NCI-H748 (cell line): ENCODE measurements around the gene CLEC4G.
"Not testable (repeated sequence)": the region's sequence is repeated elsewhere in the genome, so short reads cannot be mapped to it uniquely, and the experiment has no call there.

Experiments used
- DNase-seq: peaks from one replicate; lab custom pipeline; 2025; ENCODE audit not compliant: unreplicated experiment; lab: John Stamatoyannopoulos, UW

Gene CLEC4G

DNA sequence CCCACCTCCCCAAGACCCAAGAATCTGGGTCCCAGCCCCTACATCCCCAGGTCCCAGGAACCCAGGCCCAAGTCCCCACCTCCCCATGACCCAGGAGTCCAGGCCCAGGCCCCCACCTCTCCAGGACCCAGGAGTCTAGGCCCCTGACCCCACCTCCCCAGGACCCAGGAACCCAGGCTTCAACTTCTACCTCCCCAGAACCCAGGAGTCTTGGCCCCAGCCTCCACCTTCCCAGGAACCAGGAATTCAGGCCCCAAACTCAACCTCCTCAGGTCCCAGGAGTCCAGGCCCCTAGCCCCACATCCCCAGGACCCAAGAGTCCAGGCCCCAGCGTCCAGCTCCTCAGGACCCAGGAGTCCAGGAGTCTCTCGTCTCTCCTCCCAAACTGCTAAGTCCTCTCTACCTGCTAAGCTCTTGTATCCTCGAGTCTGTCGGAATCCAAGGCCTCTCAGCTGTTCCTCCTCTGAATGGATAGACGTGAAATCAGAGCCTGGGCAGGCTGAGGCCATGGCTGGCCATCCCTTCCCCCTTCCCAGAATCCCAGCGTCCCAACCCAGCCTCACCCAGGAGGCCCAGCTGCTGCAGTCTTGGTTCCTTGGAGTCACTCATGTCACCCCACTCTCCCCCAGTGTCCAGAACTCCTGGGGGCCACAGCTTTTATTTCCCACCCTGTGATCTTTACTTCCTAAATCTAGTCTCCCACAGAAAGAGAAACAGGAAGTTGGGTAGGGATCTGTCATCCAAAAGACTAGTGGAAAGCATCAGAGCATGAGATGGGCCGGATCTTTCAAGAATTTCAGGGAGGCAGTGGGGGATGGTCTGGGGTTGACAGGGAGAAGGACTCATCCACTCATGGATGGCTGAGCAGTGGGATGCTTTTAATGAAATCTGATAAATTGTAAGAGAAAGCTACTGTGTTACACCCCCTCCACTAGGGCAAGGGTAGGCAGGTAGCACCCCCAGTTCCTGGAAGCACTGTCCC lies 15.3 kb upstream of the CLEC4G start, which contains the start of gene CD209:
Gene CD209, minus strand, starts transcription at position 632 of the 982 bp plus-strand sequence. Its CDS starts 23 bp downstream, at position 609.
- DNase-seq = no peak

GRCh38 chr19:7746306-7746705 lies 14.4 kb upstream of the CLEC4G start:
- DNase-seq = not testable (repeated sequence)

DNA sequence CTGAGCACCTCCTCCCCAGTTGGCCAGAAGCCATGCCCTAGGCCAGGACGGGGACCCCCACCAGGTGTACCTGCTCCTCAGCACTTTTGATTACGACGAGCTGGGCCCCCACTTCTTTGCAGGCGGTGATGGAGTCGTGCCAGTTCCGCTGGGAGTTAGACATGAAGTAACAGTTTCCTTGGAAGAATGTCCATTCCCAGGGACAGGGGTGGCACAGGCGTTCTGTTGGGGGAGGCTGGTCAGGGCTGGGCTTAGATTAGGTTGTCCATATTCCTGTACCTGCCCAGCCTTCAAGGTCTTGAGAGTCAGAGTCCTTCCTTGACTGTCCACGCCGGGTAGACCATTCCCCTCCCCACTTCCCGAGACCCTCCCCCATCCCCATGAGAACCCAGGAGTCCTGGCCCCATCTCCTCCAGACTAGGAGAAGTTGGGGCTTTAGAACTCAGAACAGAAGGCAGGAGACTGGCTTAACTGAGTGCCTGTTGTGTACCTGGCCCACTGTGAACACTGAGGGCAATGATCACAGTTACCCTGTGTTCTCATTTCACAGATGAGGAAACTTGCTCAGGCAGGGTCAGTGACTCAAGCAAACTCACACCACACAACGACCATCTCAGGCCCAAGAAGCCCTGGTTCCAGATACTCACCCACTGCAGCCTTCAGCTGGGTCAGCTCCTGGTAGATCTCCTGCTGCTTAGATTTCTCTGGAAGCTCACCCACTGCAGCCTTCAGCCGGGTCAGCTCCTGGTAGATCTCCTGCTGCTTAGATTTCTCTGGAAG lies 13.2 kb upstream of the CLEC4G start:
- no peak for DNase-seq

DNA sequence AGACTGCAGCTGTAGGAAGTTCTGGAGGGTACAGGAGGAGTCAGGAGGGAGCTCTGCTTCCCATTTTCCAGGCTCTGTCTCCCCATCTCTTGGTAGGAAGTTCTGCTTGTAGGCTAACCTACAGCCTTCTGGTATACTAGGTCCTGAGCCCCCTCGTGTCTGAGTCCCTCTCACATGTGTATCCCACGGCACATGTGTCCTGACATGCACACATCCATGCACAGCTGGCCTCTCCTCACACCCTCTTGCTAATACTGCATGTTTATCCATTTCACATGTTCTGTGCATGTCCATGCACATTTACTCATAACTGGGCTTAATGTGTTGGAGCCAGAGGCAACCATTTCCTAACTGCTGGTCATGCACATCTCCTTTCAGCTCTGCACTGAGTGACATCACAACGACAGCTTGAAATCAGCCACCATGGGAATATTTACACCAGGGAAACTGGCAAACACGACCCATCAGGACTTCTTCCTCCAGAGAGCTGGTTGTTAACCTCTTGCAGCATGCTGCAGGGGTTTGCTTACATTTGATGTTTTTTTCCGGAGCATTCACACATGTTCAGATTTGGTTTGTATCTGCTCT lies 12.4 kb upstream of the CLEC4G start:
- DNase-seq = no peak

DNA sequence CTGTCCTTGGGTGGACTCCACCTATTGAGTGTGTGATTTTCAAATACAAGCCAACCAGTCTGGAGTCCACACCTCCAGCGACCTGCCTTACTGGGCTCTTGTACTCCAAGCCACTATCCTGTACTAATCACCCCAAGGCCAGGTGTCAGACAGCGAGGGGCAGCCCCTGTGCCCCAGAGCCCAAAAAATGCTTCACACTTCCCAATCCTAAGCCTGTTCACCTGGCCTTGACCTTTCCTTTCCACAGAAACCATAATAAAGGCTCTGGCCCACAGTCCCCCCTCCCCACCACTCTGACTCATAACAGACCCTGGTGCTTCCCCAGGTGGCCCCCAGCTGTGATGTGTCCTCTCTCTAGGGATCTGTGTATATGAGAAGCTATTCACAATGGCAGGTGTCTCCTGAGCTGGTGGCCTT lies 11.5 kb upstream of the CLEC4G start:
- no peak for DNase-seq

DNA sequence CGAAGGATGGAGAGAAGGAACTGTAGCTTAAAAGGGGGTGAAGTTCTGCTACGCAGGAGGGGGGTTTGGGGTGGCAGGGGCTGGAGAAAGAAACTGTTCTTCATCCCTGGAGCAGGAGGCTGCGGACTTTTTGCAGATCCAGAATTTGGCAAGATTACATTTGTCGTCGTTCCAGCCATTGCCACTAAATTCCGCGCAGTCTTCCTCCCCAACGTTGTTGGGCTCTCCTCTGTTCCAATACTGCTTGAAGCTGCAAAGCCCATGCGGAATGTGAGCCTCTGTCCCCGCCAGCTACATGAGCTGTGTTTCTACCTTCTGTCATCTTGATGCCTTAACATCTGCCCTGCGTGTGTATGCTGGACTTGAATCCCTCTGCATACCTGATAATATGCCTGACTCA lies 11.1 kb upstream of the CLEC4G start:
- no peak for DNase-seq

GRCh38 chr19:7742575-7742974 lies 10.7 kb upstream of the CLEC4G start:
- DNase-seq = no peak

DNA sequence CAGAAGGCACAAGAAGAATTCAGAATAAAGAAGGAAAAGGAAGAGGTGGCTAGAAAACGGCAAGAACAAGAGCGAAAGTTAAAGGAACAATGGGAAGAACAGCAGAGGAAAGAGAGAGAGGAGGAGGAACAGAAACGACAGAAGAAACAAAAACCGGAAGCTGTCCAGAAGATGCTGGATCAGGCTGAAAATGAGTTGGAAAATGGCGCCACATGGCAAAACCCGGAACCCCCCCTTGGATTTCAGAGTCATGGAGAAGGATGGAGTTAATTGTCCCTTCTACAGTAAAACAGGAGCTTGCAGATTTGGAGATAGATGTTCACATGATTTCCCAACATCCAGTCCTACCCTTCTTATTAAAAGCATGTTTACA lies 8.8 kb upstream of the CLEC4G start:
- no peak for DNase-seq

GRCh38 chr19:7739801-7740681 lies 8.1 kb upstream of the CLEC4G start:
- no peak for DNase-seq

GRCh38 chr19:7739211-7739755 lies 7.4 kb upstream of the CLEC4G start:
- DNase-seq = no peak

DNA sequence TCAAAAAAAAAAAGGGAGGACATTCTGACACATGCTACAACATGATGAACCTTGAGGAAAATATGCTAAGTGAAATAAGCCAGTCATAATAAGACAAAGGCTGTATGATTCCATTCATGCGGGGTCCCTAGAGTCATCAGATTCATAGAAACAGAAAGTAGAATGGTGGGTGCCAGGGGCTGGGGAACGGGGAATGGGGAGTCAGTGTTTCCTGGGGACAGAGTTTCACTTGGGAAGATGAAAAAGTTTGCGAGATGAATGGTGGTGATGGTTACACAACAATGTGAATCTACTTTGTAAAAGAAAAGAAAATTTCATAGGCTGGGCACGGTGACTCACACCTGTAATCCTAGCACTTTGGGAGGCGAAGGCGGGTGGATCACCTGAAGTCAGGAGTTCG lies 6.1 kb upstream of the CLEC4G start:
- DNase-seq = no peak

DNA sequence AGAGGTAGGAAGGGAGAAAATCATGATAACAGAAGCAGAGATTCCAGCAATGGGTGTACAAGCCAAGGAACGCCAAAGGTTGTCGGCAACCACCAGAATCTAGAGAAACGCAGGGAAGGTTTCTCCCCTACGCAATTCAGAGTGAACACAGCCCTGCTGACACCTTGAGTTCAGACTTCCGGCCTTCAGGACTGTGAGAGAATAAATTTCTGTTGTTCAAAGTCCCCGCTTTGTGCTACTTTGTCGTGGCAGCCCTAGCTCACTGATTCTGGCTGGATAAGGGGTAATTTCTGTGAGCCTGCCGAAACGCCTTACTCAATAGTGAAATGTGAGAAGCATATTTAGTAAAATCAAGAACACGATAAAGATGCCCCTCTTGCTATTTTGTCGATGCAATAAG lies 5.3 kb upstream of the CLEC4G start:
- no peak for DNase-seq

DNA sequence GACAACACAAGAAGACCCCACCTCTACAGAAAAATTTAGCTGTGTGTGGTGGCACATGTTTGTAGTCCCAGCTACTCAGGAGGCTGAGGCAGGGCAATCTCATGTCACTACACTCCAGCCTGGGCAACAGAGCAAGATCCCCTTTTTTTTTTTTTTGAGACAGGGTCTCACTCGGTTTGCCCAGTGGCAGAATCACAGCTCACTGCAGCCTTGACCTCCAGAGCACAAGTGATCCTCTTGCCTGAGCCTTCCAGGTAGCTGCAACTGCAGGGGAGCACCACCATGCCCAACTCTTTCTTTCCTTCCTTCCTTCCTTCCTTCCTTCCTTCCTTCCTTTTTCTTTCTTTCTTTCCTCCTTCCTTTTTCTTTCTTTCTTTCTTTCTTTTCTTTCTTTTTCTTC lies 4.2 kb upstream of the CLEC4G start:
- no peak for DNase-seq

- no peak for DNase-seq
Measured at GRCh38 chr19:7734220-7735203, 2.6 kb upstream of the CLEC4G start.

- DNase-seq = no peak
Measured at GRCh38 chr19:7733376-7733775, 1.5 kb upstream of the CLEC4G start.

DNA sequence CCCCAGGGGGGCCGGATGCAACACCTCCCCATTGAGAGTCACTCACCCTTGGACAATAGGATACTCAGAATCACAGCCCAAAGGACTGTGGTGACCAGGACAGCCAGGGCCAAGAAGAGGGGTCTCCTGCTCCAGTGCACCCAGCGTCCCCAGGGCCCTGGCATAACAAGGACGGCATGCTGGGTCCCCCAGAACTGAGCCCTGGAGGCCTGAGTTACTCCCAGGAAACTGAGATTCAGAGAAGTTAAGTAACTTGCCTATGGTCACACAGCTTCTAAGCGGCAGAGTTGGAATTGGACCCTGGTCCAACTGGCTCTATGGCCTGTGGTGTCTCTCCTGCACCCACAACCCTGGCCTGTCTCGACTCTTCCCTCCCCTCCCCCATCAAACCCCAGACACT lies 295 bp downstream of the CLEC4G start:
- no peak for DNase-seq

GRCh38 chr19:7731218-7731595 lies 703 bp downstream of the CLEC4G start:
- DNase-seq = no peak

DNA sequence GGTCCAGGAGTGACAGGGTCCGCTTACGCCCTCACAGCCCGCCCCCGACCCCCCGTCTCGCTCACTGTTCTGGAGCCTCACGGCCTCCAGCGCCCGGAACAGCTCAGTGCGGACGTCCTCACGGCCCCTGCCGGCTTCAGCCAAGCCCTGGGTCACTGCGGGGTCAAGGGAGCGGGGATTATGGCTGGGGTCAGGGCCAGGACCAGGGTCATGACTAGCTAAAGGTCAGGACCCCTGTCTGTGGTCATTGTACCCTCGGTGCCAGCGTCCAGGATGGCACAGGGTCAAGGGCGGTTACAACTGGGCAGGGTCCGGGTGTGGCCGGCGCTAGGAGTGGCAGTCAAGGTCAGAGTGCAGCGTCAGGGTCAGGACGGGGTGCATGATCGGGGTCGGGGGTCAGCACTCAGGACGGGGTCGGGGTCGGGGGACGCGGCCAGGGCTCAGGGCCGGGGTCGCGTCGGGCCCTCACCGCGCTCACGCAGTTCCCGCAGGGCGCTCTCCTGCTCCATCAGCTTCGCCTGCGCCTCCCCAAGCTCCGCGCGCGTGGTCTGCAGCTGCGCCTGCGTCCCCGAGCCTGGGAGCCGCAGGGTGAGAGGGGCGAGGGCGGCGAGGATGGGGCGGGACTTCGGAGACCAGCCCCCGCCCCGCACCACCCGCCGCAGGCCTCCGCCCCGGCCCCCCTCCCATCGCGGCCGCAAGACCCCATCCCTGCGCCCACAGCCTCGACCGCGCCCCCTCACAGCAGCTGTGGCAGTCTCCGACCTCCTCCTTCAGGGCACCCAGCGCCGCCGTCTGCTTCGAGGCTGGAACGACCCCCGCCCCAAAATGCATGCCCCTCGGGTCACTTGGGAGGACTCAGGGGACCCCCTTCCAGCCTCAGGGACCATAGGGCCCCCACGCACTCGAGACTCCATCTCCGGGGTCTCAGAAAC lies 1.4 kb downstream of the CLEC4G start:
- no peak for DNase-seq
